ENCODE results near the gene CCDC24. TPM values are rescaled to one million over a fixed set of nuclear protein-coding genes. Genes with fewer than 3 reads are reported as not detected.

CCDC24 gene
- total and polyA plus RNA-seq, 2 donors (not counting 3 experiments of a cell fraction or from before 2014, with no cell fraction given): 2.2 to 3.1 TPM

GRCh38 chr1:43942411-43942810, 49.0 kb upstream of the CCDC24 start:
- H3K9ac ChIP-seq (replicated peaks; ENCODE audit: extremely low read depth, insufficient read depth, low read length): no peak overlapping the region
- no peaks in the 10 kb centered on the region for H3K36me3 ChIP-seq (ENCODE audit: control insufficient read depth in 2 of 2, extremely low read depth in 1 of 2, insufficient read depth in 2 of 2, low read length in 2 of 2)
- H4K20me1 ChIP-seq (replicated peaks; ENCODE audit: control insufficient read depth, extremely low read depth, insufficient read depth, low read length): no peaks in the 10 kb centered on the region
- no peak overlapping the region for H3K4me2 ChIP-seq (ENCODE audit: insufficient read depth, low read length)
- dilution Hi-C loops (cut with MboI; ENCODE audit: extremely low pct_ligation_motif_present, low sequenced_read_pairs) (loop anchor here (25.0 kb wide), 1 partner anchor 180 kb away; no protein-coding TSS in a partner anchor), intact Hi-C loops (cut with micrococcal nuclease) (no loop called here)
- peaks cover 3% of the 10 kb centered on the region for H3K79me2 ChIP-seq (ENCODE audit: control insufficient read depth, insufficient read depth, low read length)
- no TSS peak for BruUV-seq (replicated peaks)
- no peak for DNase-seq (ENCODE audit: low read depth, low spot score)
- H3K9me1 ChIP-seq (replicated peaks; ENCODE audit: control insufficient read depth, extremely low read depth, insufficient read depth, low read length): no peaks in the 10 kb centered on the region
- H2AFZ ChIP-seq (ENCODE audit: low read depth, low read length): no peak overlapping the region
- ChIA-PET CTCF (interaction anchor here (3.1 to 7.2 kb wide), 2 partner anchors 8 to 179 kb away, joined by 22 to 93 read pairs; partner anchors contain the start of gene ARTN), POLR2A (no interaction called here)
- TF ChIP-seq MYC (IDR thresholded peaks at IDR 0.05; ENCODE audit: low read depth, low read length): no peak
- TF ChIP-seq POLR2AphosphoS5 (IDR thresholded peaks at IDR 0.05; ENCODE audit: insufficient read depth, low read depth, low read length): no peak
- TF ChIP-seq FOS (IDR thresholded peaks at IDR 0.05; ENCODE audit: borderline replicate concordance, insufficient read depth, low read length): no peak
- no peak for TF ChIP-seq EZH2 (IDR thresholded peaks at IDR 0.05; ENCODE audit: borderline replicate concordance, low read depth, low read length, severe bottlenecking)
- TF ChIP-seq MAX (IDR thresholded peaks at IDR 0.05; ENCODE audit: insufficient read depth, insufficient read length): no peak
- TF ChIP-seq CTCF (IDR thresholded peaks at IDR 0.05; ENCODE audit: extremely low read depth in 1 of 2, insufficient read depth in 1 of 2, low read depth in 1 of 2, low read length in 2 of 2): no peak
- no peak for TF ChIP-seq GATA2 (IDR thresholded peaks at IDR 0.05; ENCODE audit: insufficient read depth, insufficient read length, low read depth, low read length)
- no peak for TF ChIP-seq POLR2A (IDR thresholded peaks at IDR 0.05; ENCODE audit: low read depth, low read length)
- TF ChIP-seq JUN (IDR thresholded peaks at IDR 0.05; ENCODE audit: borderline replicate concordance, insufficient read depth, insufficient read length, low read depth): no peak
- no peak overlapping the region for H3K4me3 ChIP-seq (replicated peaks in 1 of 3; ENCODE audit: insufficient read depth in 1 of 3, low read depth in 1 of 3, low read length in 3 of 3)
- FAIRE-seq: no peak
- H3K4me1 ChIP-seq (ENCODE audit: control insufficient read depth, extremely low read depth, insufficient read depth, low read length): peaks cover 9% of the 10 kb centered on the region
- H3K27me3 ChIP-seq (ENCODE audit: control insufficient read depth in 2 of 2, insufficient read depth in 2 of 2, low read length in 2 of 2): peaks cover 0 to 3% of the 10 kb centered on the region in 2 experiments
- no peaks in the 10 kb centered on the region for H3K9me3 ChIP-seq (replicated peaks; ENCODE audit: control insufficient read depth, insufficient read depth, low read length)
- no peak overlapping the region for H3K27ac ChIP-seq (ENCODE audit: insufficient read depth, low read depth, low read length)

All from endothelial cell of umbilical vein (primary cell).